ENCODE measurements around the gene TBC1D19. TPM values are rescaled to one million over a fixed set of nuclear protein-coding genes. Genes with fewer than 3 reads are reported as not detected.

TBC1D19 gene
- total and polyA plus RNA-seq, 2 of the 4 experiments (the other 2 are of a cell fraction): 9.9 to 17.6 TPM

DNA sequence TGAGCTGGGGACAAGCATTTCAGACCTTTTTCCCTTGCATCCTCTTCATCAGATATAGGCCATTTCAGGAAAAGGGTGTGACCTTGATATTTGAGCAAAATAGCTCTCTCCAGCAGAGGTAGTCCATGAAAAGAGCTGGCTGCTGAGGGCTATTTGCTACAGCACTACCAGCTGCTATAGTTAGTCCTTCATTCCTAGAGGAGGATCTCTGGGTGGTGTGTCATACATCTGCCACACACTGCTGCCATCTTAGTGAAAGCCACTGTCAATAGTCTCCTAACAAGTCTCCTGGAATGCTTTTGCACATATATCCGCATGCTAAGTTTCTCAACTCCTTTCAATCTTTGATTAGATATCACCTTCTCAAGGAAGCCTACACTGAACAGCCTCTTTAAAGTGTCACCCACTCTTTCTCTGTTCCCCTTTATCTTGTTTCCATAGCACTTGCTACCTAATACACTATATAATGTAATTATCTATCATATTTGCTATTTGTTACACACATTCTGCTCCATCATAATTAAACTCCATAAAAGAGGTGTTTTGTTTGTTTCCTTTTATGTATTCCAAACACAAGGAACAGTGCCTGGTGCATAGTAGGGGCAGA is 131.9 kb downstream of the TBC1D19 start:
- dilution Hi-C loops (cut with HindIII; ENCODE audit: low sequenced_read_pairs, unreplicated experiment): no loop called here

More for the DNA sequence above, 131.9 kb downstream of the TBC1D19 start:
- TF ChIP-seq, protein P1, sequence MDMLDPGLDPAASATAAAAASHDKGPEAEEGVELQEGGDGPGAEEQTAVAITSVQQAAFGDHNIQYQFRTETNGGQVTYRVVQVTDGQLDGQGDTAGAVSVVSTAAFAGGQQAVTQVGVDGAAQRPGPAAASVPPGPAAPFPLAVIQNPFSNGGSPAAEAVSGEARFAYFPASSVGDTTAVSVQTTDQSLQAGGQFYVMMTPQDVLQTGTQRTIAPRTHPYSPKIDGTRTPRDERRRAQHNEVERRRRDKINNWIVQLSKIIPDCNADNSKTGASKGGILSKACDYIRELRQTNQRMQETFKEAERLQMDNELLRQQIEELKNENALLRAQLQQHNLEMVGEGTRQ (IDR thresholded peaks at IDR 0.05; ENCODE audit: low read depth, low read length): no peak
- TF ChIP-seq FOS (IDR thresholded peaks at IDR 0.05; ENCODE audit: low read depth, low read length) (no peak), CEBPB (IDR thresholded peaks at IDR 0.05; ENCODE audit: low read depth, low read length) (no peak), BHLHE40 (IDR thresholded peaks at IDR 0.05; ENCODE audit: low read depth, low read length) (no peak)
- intact Hi-C loops (cut with micrococcal nuclease) (no loop called here), in situ Hi-C loops (cut with MboI; ENCODE audit: low sequenced_read_pairs) (loop anchor here (10.0 kb wide), 1 partner anchor 731 kb away; no protein-coding TSS in a partner anchor)
- no peak overlapping the region for H3K14ac ChIP-seq (replicated peaks; ENCODE audit: low read depth, low read length)
- no peaks in the 10 kb centered on the region for H3K36me3 ChIP-seq (ENCODE audit: control insufficient read depth, insufficient read depth, low read length)
- no peak overlapping the region for H3K23ac ChIP-seq (ENCODE audit: low read depth, low read length)
- H4K5ac ChIP-seq (ENCODE audit: low read depth, low read length): no peak overlapping the region; the same call in 1 of the 2 replicates
- WGBS, 2 experiments (ENCODE audit: extremely low coverage in 2 of 2, insufficient read length in 1 of 2): 83% methylated on average over 1 of the region's 1 CpG; no CpG with 5 or more reads in 1 of the 2 experiments
- no peak overlapping the region for H2AK9ac ChIP-seq (replicated peaks; ENCODE audit: low read depth, low read length, poor library complexity)
- H3K9me1 ChIP-seq (ENCODE audit: insufficient read depth, low read length): peaks cover 5% of the 10 kb centered on the region
- no TSS peak for BruUV-seq (replicated peaks)
- H4K8ac ChIP-seq (ENCODE audit: low read depth in 2 of 2, low read length in 2 of 2): no peak overlapping the region
- DNase-seq (no peak), ATAC-seq (ENCODE audit: low read depth) (no peak)
- ChIA-PET CTCF (no interaction called here), POLR2A (ENCODE audit: unreplicated experiment) (no interaction called here)
- peaks cover 3% of the 10 kb centered on the region; the same call in 1 of the 2 replicates for H3K4me1 ChIP-seq (ENCODE audit: control insufficient read depth, insufficient read depth, low read length)
- no peak overlapping the region for H2BK5ac ChIP-seq (ENCODE audit: low read depth, low read length, poor library complexity, severe bottlenecking)
- H3K56ac ChIP-seq (ENCODE audit: extremely low read depth, insufficient read depth, low read length): no peak overlapping the region
- no peak overlapping the region for H2BK120ac ChIP-seq (ENCODE audit: low read depth, low read length)
- H3K27me3 ChIP-seq (ENCODE audit: control insufficient read depth, insufficient read depth, low read length): no peaks in the 10 kb centered on the region
- H3K18ac ChIP-seq (ENCODE audit: low read depth, low read length): peak overlapping the region; percentile 30; the same call in 1 of the 2 replicates
- peak overlapping the region; percentile 42; the same call in 2 of the 3 replicates for H2BK15ac ChIP-seq (ENCODE audit: low read depth, low read length)
- no peak overlapping the region for H4K91ac ChIP-seq (ENCODE audit: insufficient read depth, low read depth, low read length)
- H4K20me1 ChIP-seq (ENCODE audit: insufficient read depth, low read length): no peaks in the 10 kb centered on the region
- H3K4ac ChIP-seq (ENCODE audit: low read depth, low read length): no peak overlapping the region
- H2AK5ac ChIP-seq (ENCODE audit: low read depth, low read length): no peak overlapping the region
- H3K9ac ChIP-seq (ENCODE audit: low read depth, low read length): no peak overlapping the region
- H2AFZ ChIP-seq (replicated peaks; ENCODE audit: low read length, poor library complexity): no peak overlapping the region
- H3K9me3 ChIP-seq (ENCODE audit: control insufficient read depth, insufficient read depth, low read length): no peaks in the 10 kb centered on the region
- no peaks in the 10 kb centered on the region for H3K79me1 ChIP-seq (ENCODE audit: low read depth in 1 of 2, low read length in 2 of 2)
- no peak overlapping the region for H3K4me2 ChIP-seq (ENCODE audit: low read depth, low read length)
- H3K27ac ChIP-seq (ENCODE audit: insufficient read depth, low read length): no peak overlapping the region
- H2BK20ac ChIP-seq (ENCODE audit: low read depth, low read length): no peak overlapping the region; the same call in 1 of the 2 replicates
- H3K4me3 ChIP-seq (ENCODE audit: insufficient read depth, low read depth, low read length): no peak overlapping the region

Data from IMR-90 (cell line).